K562 (cell line): ENCODE measurements around the gene MAST1. TPM values are rescaled to one million over a fixed set of nuclear protein-coding genes. Genes with fewer than 3 reads are reported as not detected.

Experiments
- ATAC-seq: fragments of 200-7000 bp; cut with Tn5 transposase; 3 replicates; pipeline ENCODE4 v1.9.1; 2020; ENCODE audit warnings: moderate library complexity
- BruUV-seq: library from RNA; stranded (reverse); fragments of 400-500 nt; replicated peaks from 2 replicates; lab custom pipeline; 2021; lab: Mats Ljungman, UMichigan
- CTCF ChIA-PET: fragments of 300-600 bp; formaldehyde crosslinking; extraction: SDS; loops from one replicate; lab custom pipeline; 2021; ENCODE audit warnings: low intra/inter-chr PET ratio; lab: Yijun Ruan, JAX
- POLR2A ChIA-PET: fragments of 300-600, 350-650 bp; sonication (Branson Sonifier 250); formaldehyde crosslinking; extraction: SDS; loops from one replicate; lab custom pipeline; 2021; ENCODE audit warnings: antibody characterized with exemption, inconsistent platforms; lab: Yijun Ruan, JAX
- DNase-seq, 4 experiments: peaks; one replicate each; pipeline versions ENCODE4 v3.0.0 to v3.0.0-alpha.2; 2011 to 2018; ENCODE audit warnings: low spot score in 3 of 4, mixed read lengths in 3 of 4; ENCODE audit errors: extremely low read depth in 1 of 4
- FAIRE-seq: peaks from 2 replicates; lab custom pipeline; 2011; peaks lifted over from hg19 to GRCh38; lab: Jason Lieb, UNC
- H2AFZ ChIP-seq: 2 replicates; pipeline ENCODE4 v1.6.0; 2011; ENCODE audit warnings: low read depth, low read length, control low read depth, inconsistent platforms
- H3K27ac ChIP-seq: fragments of 200-600 bp; 3 replicates; pipeline ENCODE4 v1.8.0; 2011; ENCODE audit warnings: low read depth, mild to moderate bottlenecking, control low read depth, inconsistent platforms, low read length, moderate library complexity, mixed read lengths; ENCODE audit errors: extremely low read depth
- H3K27me3 ChIP-seq, 2 experiments: fragments of 300-600 bp in 1 of 2; 2 replicates in 1 of 2; 3 replicates in 1 of 2; pipeline versions ENCODE4 v1.6.0 to v1.8.0; 2011; ENCODE audit warnings: inconsistent platforms in 2 of 2, low read length in 2 of 2, mild to moderate bottlenecking in 1 of 2, mixed read lengths in 1 of 2, moderate library complexity in 1 of 2; ENCODE audit not compliant: control insufficient read depth in 2 of 2, insufficient read depth in 2 of 2
- H3K36me3 ChIP-seq: fragments of 300-600 bp; 3 replicates; pipeline ENCODE4 v1.8.0; 2011; ENCODE audit warnings: mild to moderate bottlenecking, low read length, inconsistent platforms; ENCODE audit not compliant: control insufficient read depth, insufficient read depth
- H3K4me1 ChIP-seq, 2 experiments: fragments of 200-600 bp in 1 of 2; replicated peaks in 1 of 2; 2 replicates in 1 of 2; 3 replicates in 1 of 2; pipeline versions ENCODE4 v1.5.1 to v1.8.0; 2011; ENCODE audit warnings: inconsistent platforms in 2 of 2, low read length in 2 of 2, mild to moderate bottlenecking in 1 of 2, mixed read lengths in 1 of 2, moderate library complexity in 1 of 2; ENCODE audit not compliant: control insufficient read depth in 2 of 2, insufficient read depth in 2 of 2
- H3K4me2 ChIP-seq: 2 replicates; pipeline ENCODE4 v1.6.1; 2011; ENCODE audit warnings: low read length, control low read depth, inconsistent platforms, mixed read lengths; ENCODE audit not compliant: insufficient read depth
- H3K4me3 ChIP-seq: fragments of 200-600 bp; sonication (generic), shearing (Covaris generic); 2 replicates; pipeline ENCODE4 v1.5.1; 2016; ENCODE audit warnings: control low read depth, inconsistent platforms
- H3K79me2 ChIP-seq: fragments of 200-600 bp; 3 replicates; pipeline ENCODE4 v1.8.0; 2011; ENCODE audit warnings: low read length, inconsistent platforms; ENCODE audit not compliant: control insufficient read depth, insufficient read depth
- H3K9ac ChIP-seq, 2 experiments: 2 replicates each; pipeline versions ENCODE4 v1.6.0 to v1.6.1; 2011; ENCODE audit warnings: low read depth in 2 of 2, low read length in 2 of 2, control low read depth in 1 of 2, inconsistent platforms in 1 of 2, mild to moderate bottlenecking in 1 of 2, mixed read lengths in 1 of 2; ENCODE audit not compliant: insufficient read depth in 1 of 2
- H3K9me1 ChIP-seq: one replicate; pipeline ENCODE4 v1.6.0; 2011; ENCODE audit warnings: inconsistent platforms, mild to moderate bottlenecking, low read length, moderate library complexity; ENCODE audit not compliant: control insufficient read depth, insufficient read depth
- H3K9me3 ChIP-seq: replicated peaks from 2 replicates; pipeline ENCODE4 v1.5.1; 2011; ENCODE audit warnings: low read depth, low read length, inconsistent platforms; ENCODE audit not compliant: control insufficient read depth, insufficient read depth
- H4K20me1 ChIP-seq: replicated peaks from 2 replicates; pipeline ENCODE4 v1.6.1; 2011; ENCODE audit warnings: low read length, inconsistent platforms, mixed read lengths; ENCODE audit not compliant: control insufficient read depth, insufficient read depth
- ATF1 ChIP-seq, 2 experiments: fragments of 450-650 bp in 1 of 2; IDR thresholded peaks; 2 replicates each; pipeline ENCODE4 v1.6.1; 2016; ENCODE audit warnings: missing compliant biosample characterization in 1 of 2, missing genetic modification characterization in 1 of 2
- ATF7 ChIP-seq: fragments of 450-650 bp; IDR thresholded peaks from 2 replicates; pipeline ENCODE4 v1.7.1; 2014; ENCODE audit warnings: mild to moderate bottlenecking, moderate library complexity
- CAMTA2 ChIP-seq: fragments of 250-450 bp; sonication (Bioruptor Pico); conservative IDR thresholded peaks from 2 replicates; pipeline ENCODE4 v1.5.1; 2022
- CREB1 ChIP-seq, 2 experiments: sonication (generic) in 1 of 2; formaldehyde crosslinking in 1 of 2; IDR thresholded peaks; 2 replicates each; pipeline versions ENCODE4 v1.6.1 to v1.8.0; 2012 to 2022; ENCODE audit warnings: inconsistent platforms in 1 of 2, mild to moderate bottlenecking in 1 of 2, missing genetic modification reagents in 1 of 2, moderate library complexity in 1 of 2
- EZH2 ChIP-seq: IDR thresholded peaks from 2 replicates; pipeline ENCODE4 v1.6.1; 2012; ENCODE audit warnings: low read depth, mild to moderate bottlenecking, inconsistent platforms, low read length, borderline replicate concordance
- MAFF ChIP-seq: IDR thresholded peaks from 2 replicates; pipeline ENCODE4 v1.6.1; 2012; ENCODE audit warnings: low read length, improper control_type of control experiment
- MAFG ChIP-seq: fragments of 450-650 bp; conservative IDR thresholded peaks from 2 replicates; pipeline ENCODE4 v1.6.1; 2016; ENCODE audit warnings: missing genetic modification characterization, missing compliant biosample characterization
- MXI1 ChIP-seq: IDR thresholded peaks from 2 replicates; pipeline ENCODE4 v1.6.1; 2011; ENCODE audit warnings: low read depth, mild to moderate bottlenecking, improper control_type of control experiment, low read length
- NRF1 ChIP-seq, 2 experiments: fragments of 450-650 bp; IDR thresholded peaks in 1 of 2; conservative IDR thresholded peaks in 1 of 2; 2 replicates each; pipeline ENCODE4 v1.6.1; 2014; ENCODE audit warnings: mild to moderate bottlenecking in 2 of 2
- RBM25 ChIP-seq: fragments of 200-400 bp; formaldehyde crosslinking; IDR thresholded peaks from 2 replicates; pipeline ENCODE4 v1.6.1; 2018; ENCODE audit warnings: low read length, low read depth, moderate library complexity; ENCODE audit not compliant: severe bottlenecking
- RFX5 ChIP-seq: IDR thresholded peaks from 2 replicates; pipeline ENCODE4 v1.6.1; 2011; ENCODE audit warnings: low read depth, mild to moderate bottlenecking, improper control_type of control experiment, low read length
- SMAD4 ChIP-seq: fragments of 250-450 bp; sonication (Bioruptor Pico); conservative IDR thresholded peaks from 2 replicates; pipeline ENCODE4 v1.8.0; 2021; ENCODE audit warnings: inconsistent platforms, mild to moderate bottlenecking, moderate library complexity
- SRF ChIP-seq, 2 experiments: fragments of 250-450, 450-650 bp in 1 of 2; sonication (Bioruptor Pico) in 1 of 2; sonication (generic) in 1 of 2; formaldehyde crosslinking; IDR thresholded peaks; 2 replicates each; pipeline versions ENCODE4 v1.5.0 to v1.5.1; 2020 to 2022; ENCODE audit warnings: mild to moderate bottlenecking in 1 of 2, missing genetic modification reagents in 1 of 2
- TRIM24 ChIP-seq, 2 experiments: fragments of 450-650 bp; IDR thresholded peaks; 2 replicates each; pipeline ENCODE4 v1.6.1; 2016
- USF1 ChIP-seq: sonication (generic); formaldehyde crosslinking; IDR thresholded peaks from 2 replicates; pipeline ENCODE4 v1.9.0; 2022; ENCODE audit warnings: mild to moderate bottlenecking, missing genetic modification reagents
- VEZF1 ChIP-seq: fragments of 200-800 bp; sonication (Bioruptor generic); IDR thresholded peaks from 2 replicates; pipeline ENCODE4 v1.6.1; 2017; ENCODE audit warnings: missing genetic modification characterization, missing compliant biosample characterization
- ZNF639 ChIP-seq, 2 experiments: fragments of 200-800 bp in 1 of 2; sonication (Bioruptor generic) in 1 of 2; sonication (generic) in 1 of 2; formaldehyde crosslinking in 1 of 2; IDR thresholded peaks in 1 of 2; conservative IDR thresholded peaks in 1 of 2; 2 replicates each; pipeline versions ENCODE4 v1.5.0 to v1.6.1; 2016 to 2020; ENCODE audit warnings: missing compliant biosample characterization in 1 of 2, missing genetic modification characterization in 1 of 2, missing genetic modification reagents in 1 of 2
- ZNF830 ChIP-seq: fragments of 250-450 bp; sonication (Bioruptor Pico); IDR thresholded peaks from 2 replicates; pipeline ENCODE4 v1.5.0; 2021; ENCODE audit warnings: mild to moderate bottlenecking
- WGBS: fragments of 100-300 bp; shearing (Covaris generic); methylation state at CpG from one replicate; pipeline ENCODE4 v1.1.6; 2016; ENCODE audit warnings: low coverage, mixed read lengths; ENCODE audit not compliant: insufficient coverage; ENCODE audit errors: missing lambda C conversion rate; 5-methylcytosine and 5-hydroxymethylcytosine counted together
- in situ Hi-C: fragments of 300-500 bp; cut with MboI; formaldehyde crosslinking; loops from 4 replicates; pipeline ENCODE4 v1.15.0; 2018; ENCODE audit warnings: inconsistent platforms, mixed read lengths
- intact Hi-C: fragments of 100-400 bp; cut with micrococcal nuclease; formaldehyde crosslinking; loops from 2 replicates; pipeline ENCODE4 v1.14.2; 2022
- polyA plus RNA-seq, 8 experiments: library from polyadenylated mRNA; depleted of rRNA in 4 of 8; stranded (reverse) in 5 of 8; unstranded in 3 of 8; fragments of >200 nt; fragmentation: Nextera tagmentation in 2 of 8; fragmentation: Illumina TruSeq in 1 of 8; extraction: Ambion mirVana in 2 of 8; extraction: Trizol in 1 of 8; gene quantifications; 2 replicates each; pipeline versions ENCODE4 v1.2.1 to v1.2.3, GENCODE V29; 2011 to 2014; ENCODE audit warnings: inconsistent platforms in 1 of 8, missing spikeins in 1 of 8
- total RNA-seq, 7 experiments: library from RNA; depleted of rRNA in 6 of 7; stranded (reverse); fragments of >200 nt in 6 of 7; fragmentation: Illumina TruSeq in 2 of 7; extraction: Trizol in 2 of 7; gene quantifications; 2 replicates each; pipeline versions ENCODE4 v1.2.1 to v1.2.3, GENCODE V29; 2011 to 2021; ENCODE audit warnings: low replicate concordance in 1 of 7

MAST1 gene
- total and polyA plus RNA-seq, 9 of the 15 experiments (the other 6 are each of a cell fraction or from before 2014, with no cell fraction given): 0.48 to 10.3 (median 3.9) TPM

GRCh38 chr19:12907166-12907565, 68.9 kb downstream of the MAST1 start:
- H3K36me3 ChIP-seq: peaks cover 6% of the 10 kb centered on the region; the same call in 1 of the 3 replicates
- FAIRE-seq (peak; percentile 37), DNase-seq (peak in 1 of 4 experiments; percentile 9), ATAC-seq (no peak)
- no peak overlapping the region for H3K4me3 ChIP-seq
- no peak overlapping the region for H2AFZ ChIP-seq
- intact Hi-C loops (no loop called here), in situ Hi-C loops (no loop called here)
- TF ChIP-seq ZNF830 (no peak), ATF1 (CRISPR knock-in tag; IDR thresholded peaks at IDR 0.05) (no peak), ATF1 (tag; IDR thresholded peaks at IDR 0.05) (no peak), USF1 (CRISPR knock-in tag) (no peak), RFX5 (no peak), VEZF1 (CRISPR knock-in tag) (no peak), MXI1 (no peak), CAMTA2 (no peak), MAFG (no peak), ZNF639 (CRISPR knock-in tag; conservative IDR thresholded peaks at IDR 0.05 in 1 of 2, IDR thresholded peaks at IDR 0.05 in 1 of 2) (no peak), ATF7 (no peak), NRF1 (conservative IDR thresholded peaks at IDR 0.05 in 1 of 2, IDR thresholded peaks at IDR 0.05 in 1 of 2) (no peak), TRIM24 (IDR thresholded peaks at IDR 0.05) (no peak), SMAD4 (no peak), EZH2 (no peak), CREB1 (IDR thresholded peaks at IDR 0.05) (no peak), CREB1 (CRISPR knock-in tag; IDR thresholded peaks at IDR 0.05) (no peak), RBM25 (no peak), SRF (CRISPR knock-in tag; IDR thresholded peaks at IDR 0.05) (no peak), MAFF (no peak)
- H3K79me2 ChIP-seq: no peaks in the 10 kb centered on the region
- WGBS: 92% methylated on average over 9 of the region's 9 CpGs
- POLR2A ChIA-PET: interaction anchor here (1.1 to 3.4 kb wide), 5 partner anchors 8 to 21 kb away, joined by 3 to 11 read pairs (median 6); partner anchors contain the start of genes GCDH, KLF1 and SYCE2
- H3K4me2 ChIP-seq: no peak overlapping the region
- BruUV-seq: no TSS peak
- H3K4me1 ChIP-seq: peaks cover 8 to 9% of the 10 kb centered on the region in 2 experiments; a peak in 4 of 5 replicates
- H3K27me3 ChIP-seq: no peaks in the 10 kb centered on the region
- peak overlapping the region in 1 of 2 experiments; percentile 43; a peak in 1 of 4 replicates for H3K9ac ChIP-seq
- H3K27ac ChIP-seq: no peak overlapping the region
- no peaks in the 10 kb centered on the region for H4K20me1 ChIP-seq
- H3K9me1 ChIP-seq: no peaks in the 10 kb centered on the region
- CTCF ChIA-PET: no interaction called here
- no peaks in the 10 kb centered on the region for H3K9me3 ChIP-seq
